ENCODE data around the gene TMEM87B. TPM values are rescaled to one million over a fixed set of nuclear protein-coding genes. Genes with fewer than 3 reads are reported as not detected.

Gene TMEM87B
- total and polyA plus RNA-seq, 2 of the 8 experiments (the other 6 are each of a cell fraction or from before 2014, with no cell fraction given): 7.2 to 9.0 TPM

GRCh38 chr2:112045446-112046014 lies 9.5 kb upstream of the TMEM87B start:
- FAIRE-seq (no peak), DNase-seq (ENCODE audit: low read depth in 1 of 2, low spot score in 2 of 2) (no peak)
- no peak overlapping the region for H3K23ac ChIP-seq (ENCODE audit: insufficient read length)
- no peaks in the 10 kb centered on the region for H3K23me2 ChIP-seq (ENCODE audit: low read depth, low read length)
- no peak overlapping the region for H2BK5ac ChIP-seq (ENCODE audit: low read depth, low read length)
- no peak overlapping the region for H2BK20ac ChIP-seq (ENCODE audit: low read length)
- H3K14ac ChIP-seq (ENCODE audit: insufficient read length): no peak overlapping the region
- no peak overlapping the region for H2BK12ac ChIP-seq (ENCODE audit: low read depth, low read length)
- no peak overlapping the region for H3K18ac ChIP-seq (ENCODE audit: extremely low read depth, low read length)
- H3K4ac ChIP-seq (replicated peaks; ENCODE audit: insufficient read length, low read depth, low read length): no peak overlapping the region
- no peak overlapping the region for H2BK15ac ChIP-seq (ENCODE audit: low read length)
- no peak overlapping the region for H4K8ac ChIP-seq (ENCODE audit: extremely low read depth, insufficient read depth, low read length)
- no peak overlapping the region for H3K9ac ChIP-seq (replicated peaks in 1 of 4; ENCODE audit: extremely low read depth in 1 of 4, low read depth in 3 of 4, low read length in 3 of 4)
- H3K4me2 ChIP-seq (ENCODE audit: insufficient read depth in 1 of 2, low read depth in 2 of 2, low read length in 2 of 2): no peak overlapping the region
- ChIA-PET POLR2A (ENCODE audit: partially characterized antibody) (no interaction called here), CTCF (ENCODE audit: partially characterized antibody) (interaction anchor here (1.3 to 2.3 kb wide), 2 partner anchors 8 to 145 kb away, joined by 4 to 6 read pairs; no protein-coding TSS in a partner anchor)
- no peaks in the 10 kb centered on the region for H3K79me1 ChIP-seq (ENCODE audit: low read depth, low read length)
- H4K5ac ChIP-seq (ENCODE audit: insufficient read length, low read depth, low read length): no peak overlapping the region
- H4K20me1 ChIP-seq (replicated peaks in 1 of 2; ENCODE audit: control insufficient read depth in 1 of 2, insufficient read depth in 2 of 2, low read length in 2 of 2): no peaks in the 10 kb centered on the region
- H3K27me3 ChIP-seq (replicated peaks in 1 of 4; ENCODE audit: control insufficient read depth in 3 of 4, extremely low read depth in 1 of 4, insufficient read depth in 3 of 4, low read length in 3 of 4): no peaks in the 10 kb centered on the region
- no peaks in the 10 kb centered on the region for H3K36me3 ChIP-seq (ENCODE audit: control insufficient read depth in 2 of 4, insufficient read depth in 4 of 4, low read length in 3 of 4)
- H3K79me2 ChIP-seq (ENCODE audit: control insufficient read depth in 1 of 2, insufficient read depth in 2 of 2, low read length in 2 of 2): no peaks in the 10 kb centered on the region
- H3K9me3 ChIP-seq (ENCODE audit: insufficient read depth in 2 of 2, low read depth in 1 of 2, low read length in 1 of 2): peaks cover 4 to 7% of the 10 kb centered on the region in 2 experiments; a peak in 3 of 4 replicates
- H3K4me1 ChIP-seq (replicated peaks in 1 of 4; ENCODE audit: control insufficient read depth in 3 of 4, insufficient read depth in 4 of 4, low read length in 3 of 4): peaks cover 0 to 9% (median 5%) of the 10 kb centered on the region in 4 experiments; a peak in 4 of 7 replicates
- H3K56ac ChIP-seq (replicated peaks; ENCODE audit: insufficient read length, low read depth, low read length): no peak overlapping the region
- H4K91ac ChIP-seq (replicated peaks; ENCODE audit: insufficient read length, low read length): no peak overlapping the region
- no peak overlapping the region for H2BK120ac ChIP-seq (replicated peaks; ENCODE audit: low read depth, low read length)
- H2AK5ac ChIP-seq (ENCODE audit: low read depth, low read length): no peak overlapping the region
- no peak overlapping the region for H2AFZ ChIP-seq (ENCODE audit: low read length)
- H3K4me3 ChIP-seq (ENCODE audit: extremely low read depth in 1 of 4, insufficient read depth in 2 of 4, low read depth in 3 of 4, low read length in 4 of 4): no peak overlapping the region
- H3K27ac ChIP-seq (ENCODE audit: low read depth, low read length): no peak overlapping the region
- TF ChIP-seq RAD21 (IDR thresholded peaks at IDR 0.05 in 1 of 2, conservative IDR thresholded peaks at IDR 0.05 in 1 of 2; ENCODE audit: low read depth in 2 of 2, low read length in 2 of 2): no peak
- no peak for TF ChIP-seq RNF2 (IDR thresholded peaks at IDR 0.05; ENCODE audit: borderline replicate concordance, low read depth, low read length, missing control alignments, poor library complexity, severe bottlenecking)
- TF ChIP-seq CTCF (IDR thresholded peaks at IDR 0.05; ENCODE audit: control extremely low read depth in 1 of 3, insufficient read depth in 1 of 3, low read depth in 1 of 3, low read length in 3 of 3): no peak
- no peak for TF ChIP-seq SUZ12 (IDR thresholded peaks at IDR 0.05; ENCODE audit: low read length)
- TF ChIP-seq RXRA (IDR thresholded peaks at IDR 0.05; ENCODE audit: insufficient read depth, low read depth, low read length): no peak
- TF ChIP-seq HDAC6 (IDR thresholded peaks at IDR 0.05; ENCODE audit: low read depth, low read length): no peak
- TF ChIP-seq FOSL1 (IDR thresholded peaks at IDR 0.05; ENCODE audit: insufficient read depth, low read depth, low read length): no peak
- no peak for TF ChIP-seq RFX5 (IDR thresholded peaks at IDR 0.05; ENCODE audit: borderline replicate concordance, low read depth, low read length)
- TF ChIP-seq EGR1 (IDR thresholded peaks at IDR 0.05; ENCODE audit: borderline replicate concordance, low read depth, low read length): no peak
- TF ChIP-seq NRF1 (IDR thresholded peaks at IDR 0.05; ENCODE audit: low read depth, low read length): no peak
- TF ChIP-seq MAFK (IDR thresholded peaks at IDR 0.05; ENCODE audit: low read depth, low read length): no peak

Data from H1 (cell line).